HepG2 (cell line): ENCODE measurements around the gene SLC27A3. TPM values are rescaled to one million over a fixed set of nuclear protein-coding genes. Genes with fewer than 3 reads are reported as not detected.

Experiments used
- ARNTL ChIP-seq: sonication (generic); formaldehyde crosslinking; IDR thresholded peaks from 2 replicates; pipeline ENCODE4 v1.4.0; 2020; ENCODE audit warnings: mild to moderate bottlenecking, missing genetic modification reagents
- BRD4 ChIP-seq: sonication (generic); formaldehyde crosslinking; IDR thresholded peaks from 2 replicates; pipeline ENCODE4 v1.4.0; 2020; ENCODE audit warnings: missing genetic modification reagents
- FOSL2 ChIP-seq: sonication (generic); formaldehyde crosslinking; IDR thresholded peaks from 2 replicates; pipeline ENCODE4 v1.4.0; 2020; ENCODE audit warnings: missing genetic modification reagents
- HES4 ChIP-seq: sonication (generic); formaldehyde crosslinking; IDR thresholded peaks from 2 replicates; pipeline ENCODE4 v1.9.0; 2021; ENCODE audit warnings: mild to moderate bottlenecking, missing genetic modification reagents, borderline replicate concordance
- HIVEP1 ChIP-seq: sonication (generic); formaldehyde crosslinking; IDR thresholded peaks from 2 replicates; pipeline ENCODE4 v1.4.0; 2020; ENCODE audit warnings: mild to moderate bottlenecking, missing genetic modification reagents
- HMGA1 ChIP-seq: sonication (generic); formaldehyde crosslinking; conservative IDR thresholded peaks from 2 replicates; pipeline ENCODE4 v1.4.0; 2020; ENCODE audit warnings: missing genetic modification reagents
- HNF4G ChIP-seq, 2 experiments: sonication (generic) in 1 of 2; formaldehyde crosslinking in 1 of 2; IDR thresholded peaks; 2 replicates each; pipeline versions ENCODE4 v1.4.0 to v1.6.1; 2011 to 2020; ENCODE audit warnings: borderline replicate concordance in 2 of 2, low read depth in 2 of 2, mild to moderate bottlenecking in 2 of 2, low read length in 1 of 2, missing genetic modification reagents in 1 of 2, moderate library complexity in 1 of 2
- HNRNPUL1 ChIP-seq: fragments of 200-400 bp; formaldehyde crosslinking; IDR thresholded peaks from 2 replicates; pipeline ENCODE4 v1.6.1; 2017; ENCODE audit warnings: low read depth, mild to moderate bottlenecking, low read length, moderate library complexity
- KDM4B ChIP-seq: sonication (generic); formaldehyde crosslinking; IDR thresholded peaks from 2 replicates; pipeline ENCODE4 v1.4.0; 2020; ENCODE audit warnings: missing genetic modification reagents
- MAFK ChIP-seq, 2 experiments: IDR thresholded peaks in 1 of 2; conservative IDR thresholded peaks in 1 of 2; 2 replicates each; pipeline ENCODE4 v1.6.1; 2011; ENCODE audit warnings: improper control_type of control experiment in 2 of 2, low read length in 2 of 2
- PITX1 ChIP-seq: sonication (generic); formaldehyde crosslinking; IDR thresholded peaks from 2 replicates; pipeline ENCODE4 v1.5.1; 2020; ENCODE audit warnings: mild to moderate bottlenecking, missing genetic modification reagents
- SKI ChIP-seq: fragments of 450-650 bp; IDR thresholded peaks from one replicate; pipeline ENCODE4 v1.6.1; 2018; ENCODE audit warnings: mild to moderate bottlenecking; ENCODE audit not compliant: partially characterized antibody
- XBP1 ChIP-seq: sonication (generic); formaldehyde crosslinking; IDR thresholded peaks from 2 replicates; pipeline ENCODE4 v1.5.0; 2020; ENCODE audit warnings: missing genetic modification reagents
- ZNF264 ChIP-seq: sonication (generic); formaldehyde crosslinking; IDR thresholded peaks from 2 replicates; pipeline ENCODE4 v1.4.0; 2020; ENCODE audit warnings: missing genetic modification reagents
- ZNF709 ChIP-seq: sonication (generic); formaldehyde crosslinking; IDR thresholded peaks from 2 replicates; pipeline ENCODE4 v1.5.0; 2020; ENCODE audit warnings: mild to moderate bottlenecking, missing genetic modification reagents
- polyA plus RNA-seq, 8 experiments: library from polyadenylated mRNA; depleted of rRNA in 3 of 8; stranded (reverse) in 7 of 8; unstranded in 1 of 8; fragments of >200 nt; fragmentation: Illumina TruSeq in 4 of 8; extraction: Trizol in 4 of 8; gene quantifications; 2 replicates each; pipeline versions ENCODE4 v1.2.1 to v1.2.3, GENCODE V29; 2011 to 2016; ENCODE audit warnings: low read depth in 4 of 8, missing spikeins in 1 of 8, mixed read lengths in 1 of 8; ENCODE audit not compliant: insufficient read depth in 1 of 8
- total RNA-seq, 5 experiments: library from RNA; depleted of rRNA; stranded (reverse); fragments of >200 nt; fragmentation: Illumina TruSeq; extraction: Trizol; gene quantifications; 2 replicates each; pipeline ENCODE4 v1.2.3, GENCODE V29; 2016; ENCODE audit warnings: low read depth in 1 of 5
- TF ChIP-seq, protein P1 (sequence below): sonication (generic); formaldehyde crosslinking; IDR thresholded peaks from 2 replicates; pipeline ENCODE4 v1.5.0; 2020; ENCODE audit warnings: mild to moderate bottlenecking, missing genetic modification reagents, moderate library complexity
- TF ChIP-seq, protein P2 (sequence below): IDR thresholded peaks from 2 replicates; pipeline ENCODE4 v1.6.1; 2018; ENCODE audit warnings: missing genetic modification reagents, mild to moderate bottlenecking, missing compliant biosample characterization
- TF ChIP-seq, protein P3 (sequence below): IDR thresholded peaks from 2 replicates; pipeline ENCODE4 v1.6.1; 2016; ENCODE audit warnings: missing compliant biosample characterization, missing genetic modification reagents, borderline replicate concordance
- TF ChIP-seq, protein P4 (sequence below): IDR thresholded peaks from 2 replicates; pipeline ENCODE4 v1.6.1; 2016; ENCODE audit warnings: missing biosample characterization, missing genetic modification reagents, low read depth

Gene SLC27A3
- total and polyA plus RNA-seq, 2 of the 13 experiments (the other 11 are each of a cell fraction or from before 2014, with no cell fraction given), result 4.3 to 10.3 TPM

DNA sequence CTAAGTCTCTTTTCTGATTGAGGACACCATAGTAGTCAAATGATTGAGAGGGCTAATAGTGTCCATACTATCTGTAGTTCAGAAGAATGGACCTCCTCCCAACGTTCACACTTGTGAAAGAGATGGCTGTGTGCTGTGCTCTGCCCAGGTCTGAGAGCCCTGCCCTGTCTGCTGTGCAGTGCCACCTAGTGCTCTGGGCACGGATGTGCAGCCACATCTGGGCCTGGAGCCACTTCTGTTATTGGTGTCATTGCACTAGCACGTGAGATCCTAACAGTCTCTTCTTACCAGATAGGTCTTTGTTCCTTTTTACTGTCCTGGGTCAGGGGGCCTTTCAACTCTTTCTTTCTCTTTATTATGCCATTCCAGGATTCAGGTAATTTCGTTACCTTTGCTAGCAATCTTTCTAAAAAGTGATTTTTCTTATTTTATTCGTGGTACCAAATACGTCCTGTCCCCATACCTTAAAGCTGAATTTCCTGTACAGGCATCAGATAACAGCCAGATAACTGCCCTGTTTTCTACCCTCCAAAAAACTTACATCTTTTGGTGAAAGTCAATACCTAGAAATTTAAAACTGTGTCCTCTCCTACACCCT lies 25.7 kb upstream of the SLC27A3 start (continued):
- TF ChIP-seq, protein P1, sequence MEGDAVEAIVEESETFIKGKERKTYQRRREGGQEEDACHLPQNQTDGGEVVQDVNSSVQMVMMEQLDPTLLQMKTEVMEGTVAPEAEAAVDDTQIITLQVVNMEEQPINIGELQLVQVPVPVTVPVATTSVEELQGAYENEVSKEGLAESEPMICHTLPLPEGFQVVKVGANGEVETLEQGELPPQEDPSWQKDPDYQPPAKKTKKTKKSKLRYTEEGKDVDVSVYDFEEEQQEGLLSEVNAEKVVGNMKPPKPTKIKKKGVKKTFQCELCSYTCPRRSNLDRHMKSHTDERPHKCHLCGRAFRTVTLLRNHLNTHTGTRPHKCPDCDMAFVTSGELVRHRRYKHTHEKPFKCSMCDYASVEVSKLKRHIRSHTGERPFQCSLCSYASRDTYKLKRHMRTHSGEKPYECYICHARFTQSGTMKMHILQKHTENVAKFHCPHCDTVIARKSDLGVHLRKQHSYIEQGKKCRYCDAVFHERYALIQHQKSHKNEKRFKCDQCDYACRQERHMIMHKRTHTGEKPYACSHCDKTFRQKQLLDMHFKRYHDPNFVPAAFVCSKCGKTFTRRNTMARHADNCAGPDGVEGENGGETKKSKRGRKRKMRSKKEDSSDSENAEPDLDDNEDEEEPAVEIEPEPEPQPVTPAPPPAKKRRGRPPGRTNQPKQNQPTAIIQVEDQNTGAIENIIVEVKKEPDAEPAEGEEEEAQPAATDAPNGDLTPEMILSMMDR (CRISPR knock-in tag), result peak; percentile 97
- TF ChIP-seq PITX1 (no peak), SKI (no peak), KDM4B (0 out of 2 replicates have a peak, but pooled peaks have one; percentile 46), ZNF709 (CRISPR knock-in tag) (no peak), HIVEP1 (CRISPR knock-in tag) (no peak), ARNTL (CRISPR knock-in tag) (no peak), HNF4G (IDR thresholded peaks at IDR 0.05; ENCODE audit: borderline replicate concordance, low read depth, low read length) (no peak), HNF4G (CRISPR knock-in tag; IDR thresholded peaks at IDR 0.05; ENCODE audit: borderline replicate concordance, low read depth) (no peak), HMGA1 (CRISPR knock-in tag) (no peak), XBP1 (CRISPR knock-in tag) (no peak), MAFK (conservative IDR thresholded peaks at IDR 0.05 in 1 of 2, IDR thresholded peaks at IDR 0.05 in 1 of 2; ENCODE audit: low read length in 2 of 2) (no peak), BRD4 (no peak), ZNF264 (no peak), FOSL2 (CRISPR knock-in tag) (peak; percentile 43; the same call in 1 of the 2 replicates), HNRNPUL1 (no peak), HES4 (CRISPR knock-in tag) (no peak)
- TF ChIP-seq, protein P2, sequence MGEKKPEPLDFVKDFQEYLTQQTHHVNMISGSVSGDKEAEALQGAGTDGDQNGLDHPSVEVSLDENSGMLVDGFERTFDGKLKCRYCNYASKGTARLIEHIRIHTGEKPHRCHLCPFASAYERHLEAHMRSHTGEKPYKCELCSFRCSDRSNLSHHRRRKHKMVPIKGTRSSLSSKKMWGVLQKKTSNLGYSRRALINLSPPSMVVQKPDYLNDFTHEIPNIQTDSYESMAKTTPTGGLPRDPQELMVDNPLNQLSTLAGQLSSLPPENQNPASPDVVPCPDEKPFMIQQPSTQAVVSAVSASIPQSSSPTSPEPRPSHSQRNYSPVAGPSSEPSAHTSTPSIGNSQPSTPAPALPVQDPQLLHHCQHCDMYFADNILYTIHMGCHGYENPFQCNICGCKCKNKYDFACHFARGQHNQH (CRISPR knock-in tag), result peak; percentile 34; the same call in 1 of the 2 replicates
- TF ChIP-seq, protein P3, sequence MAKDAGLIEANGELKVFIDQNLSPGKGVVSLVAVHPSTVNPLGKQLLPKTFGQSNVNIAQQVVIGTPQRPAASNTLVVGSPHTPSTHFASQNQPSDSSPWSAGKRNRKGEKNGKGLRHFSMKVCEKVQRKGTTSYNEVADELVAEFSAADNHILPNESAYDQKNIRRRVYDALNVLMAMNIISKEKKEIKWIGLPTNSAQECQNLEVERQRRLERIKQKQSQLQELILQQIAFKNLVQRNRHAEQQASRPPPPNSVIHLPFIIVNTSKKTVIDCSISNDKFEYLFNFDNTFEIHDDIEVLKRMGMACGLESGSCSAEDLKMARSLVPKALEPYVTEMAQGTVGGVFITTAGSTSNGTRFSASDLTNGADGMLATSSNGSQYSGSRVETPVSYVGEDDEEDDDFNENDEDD (CRISPR knock-in tag), result no peak
- TF ChIP-seq, protein P4, sequence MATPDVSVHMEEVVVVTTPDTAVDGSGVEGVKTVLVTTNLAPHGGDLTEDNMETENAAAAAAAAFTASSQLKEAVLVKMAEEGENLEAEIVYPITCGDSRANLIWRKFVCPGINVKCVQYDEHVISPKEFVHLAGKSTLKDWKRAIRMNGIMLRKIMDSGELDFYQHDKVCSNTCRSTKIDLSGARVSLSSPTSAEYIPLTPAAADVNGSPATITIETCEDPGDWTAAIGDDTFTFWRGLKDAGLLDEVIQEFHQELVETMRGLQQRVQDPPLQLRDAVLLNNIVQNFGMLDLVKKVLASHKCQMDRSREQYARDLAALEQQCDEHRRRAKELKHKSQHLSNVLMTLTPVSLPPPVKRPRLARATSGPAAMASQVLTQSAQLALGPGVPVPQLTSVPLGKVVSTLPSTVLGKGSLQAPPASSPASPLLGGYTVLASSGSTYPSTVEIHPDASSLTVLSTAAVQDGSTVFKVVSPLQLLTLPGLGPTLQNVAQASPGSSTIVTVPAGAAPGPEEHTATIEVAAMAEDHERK, result no peak
